ENCODE results near the gene L2HGDH.
"Not testable (repeated sequence)": the region's sequence is repeated elsewhere in the genome, so short reads cannot be mapped to it uniquely, and the experiment has no call there.

L2HGDH gene

DNA sequence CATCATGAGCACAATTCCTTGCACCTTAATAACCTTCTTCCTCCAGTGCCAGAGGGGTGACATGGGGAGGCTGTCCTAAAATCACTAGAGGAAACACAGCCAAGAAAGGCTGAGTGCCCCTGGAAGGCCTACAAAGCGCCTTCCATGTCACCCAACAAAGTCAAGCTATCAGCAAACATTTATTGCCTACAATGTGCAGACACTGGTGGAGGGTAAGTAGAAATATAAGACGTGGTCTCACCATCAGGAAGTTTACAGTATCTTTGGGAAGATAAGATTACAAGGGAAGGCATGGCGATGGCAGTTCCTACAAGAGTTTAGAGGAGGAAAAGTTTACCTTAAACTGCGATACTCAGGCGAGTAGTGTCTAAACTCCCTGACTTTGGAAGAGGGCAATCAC lies 28.0 kb upstream of the L2HGDH start:
- in situ Hi-C loops (cut with MboI; ENCODE audit: low sequenced_read_pairs) = no loop called here

DNA sequence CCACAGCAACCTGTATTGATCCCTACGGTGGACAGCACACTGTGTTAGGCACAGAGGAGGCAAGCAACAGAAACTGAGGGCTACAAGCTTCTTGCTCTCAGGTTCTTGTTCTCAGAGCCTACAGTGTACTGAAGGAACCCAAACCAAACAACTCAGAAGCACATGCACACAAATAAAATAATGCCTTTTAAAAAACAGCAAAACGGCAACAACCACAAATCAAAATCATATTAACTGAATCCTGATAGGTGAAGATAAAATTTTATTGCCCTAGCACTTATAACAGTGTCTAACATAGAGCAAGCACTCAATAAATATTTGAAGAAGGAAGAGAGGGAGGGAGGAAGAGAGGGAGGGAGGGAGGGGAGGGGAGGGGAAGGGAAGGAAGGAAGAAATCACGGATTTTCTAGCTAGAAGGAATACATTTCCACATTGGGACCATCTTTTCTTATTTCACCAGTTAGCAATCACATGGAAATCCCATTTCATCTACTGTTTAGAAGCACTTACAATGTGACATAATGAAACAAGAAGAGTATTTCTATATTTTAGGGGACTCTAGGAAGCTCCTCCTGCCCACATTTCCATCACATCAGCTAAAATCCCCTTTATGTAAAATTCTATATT lies 27.3 kb upstream of the L2HGDH start:
- in situ Hi-C loops (cut with MboI; ENCODE audit: low sequenced_read_pairs) = no loop called here

DNA sequence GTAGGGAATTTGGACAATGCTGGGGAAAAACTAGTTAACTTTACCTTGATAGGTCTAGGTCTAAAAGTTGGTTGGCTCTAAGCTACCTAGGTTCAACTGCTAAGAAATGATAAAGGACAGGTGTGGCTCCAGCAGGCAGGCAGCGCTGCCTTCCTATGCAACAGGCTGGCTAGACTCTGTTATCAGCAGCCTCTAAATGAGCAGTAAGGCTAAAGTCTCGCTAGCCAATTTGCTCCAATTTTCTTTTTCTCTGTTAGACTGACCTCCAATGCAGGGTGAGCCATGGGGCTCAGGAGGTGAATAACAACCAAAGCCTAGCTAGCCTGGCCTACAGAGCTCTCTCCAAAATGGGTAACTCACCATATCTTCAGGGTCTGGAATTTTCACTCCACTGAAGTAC lies 26.6 kb upstream of the L2HGDH start:
- in situ Hi-C loops (cut with MboI; ENCODE audit: low sequenced_read_pairs) = no loop called here

DNA sequence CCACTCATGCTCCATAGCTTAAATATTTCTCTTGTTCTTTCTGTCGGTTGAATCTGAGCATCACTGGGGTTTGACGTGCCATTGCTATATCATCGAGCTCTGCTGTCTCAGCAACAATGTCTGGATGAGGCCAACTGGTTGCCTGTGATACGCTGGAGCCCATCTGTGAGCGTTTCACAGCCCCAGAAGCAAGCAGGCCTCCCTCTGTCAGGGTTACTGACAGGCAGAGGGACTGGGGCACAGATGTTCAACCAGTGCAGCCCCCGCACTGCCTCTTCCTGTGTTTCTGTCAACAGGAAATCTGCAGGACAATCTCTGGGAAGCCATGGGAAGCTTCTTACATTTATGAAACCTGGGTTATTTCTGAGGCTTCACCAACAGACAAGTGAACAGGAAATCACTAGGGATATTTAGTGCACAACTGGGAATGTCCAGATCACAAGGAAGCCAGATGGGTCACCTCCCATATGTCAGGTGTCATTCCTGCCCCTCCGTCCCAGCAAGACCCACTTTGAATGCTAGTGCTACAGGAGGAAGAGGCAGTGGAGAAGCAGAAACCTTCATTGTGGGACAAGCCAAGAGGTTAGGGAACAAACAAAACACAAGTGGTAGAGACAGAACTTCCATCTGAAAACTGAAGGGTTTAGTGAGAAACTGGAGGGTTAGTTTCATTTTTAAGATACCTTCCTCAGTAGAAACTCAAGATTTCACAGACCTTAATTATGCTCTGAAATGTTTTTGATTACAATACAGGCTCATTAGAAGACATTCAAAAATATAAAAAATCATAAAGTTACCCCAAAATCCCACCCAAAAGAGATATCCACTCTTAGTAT lies 24.2 kb upstream of the L2HGDH start:
- in situ Hi-C loops (cut with MboI; ENCODE audit: low sequenced_read_pairs) = no loop called here

DNA sequence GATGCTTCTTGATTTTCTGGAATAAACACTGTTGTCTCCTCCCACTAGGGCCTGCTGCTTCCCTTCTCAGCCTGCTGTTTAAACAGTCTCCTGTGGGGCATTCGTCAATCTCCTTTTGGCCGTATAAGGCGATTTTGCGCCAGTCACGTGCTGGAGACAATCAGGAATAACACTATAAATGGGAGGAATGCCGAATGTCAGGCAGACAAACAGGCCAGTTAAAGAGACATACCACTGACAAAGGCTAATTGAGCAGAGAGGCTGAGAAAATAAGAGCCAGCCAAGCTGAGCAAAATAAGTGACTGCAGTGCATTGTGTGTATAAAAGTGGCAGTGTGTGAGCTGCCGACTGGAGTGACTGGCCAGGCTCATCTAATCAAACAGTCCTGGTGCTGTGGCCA lies 23.4 kb upstream of the L2HGDH start:
- in situ Hi-C loops (cut with MboI; ENCODE audit: low sequenced_read_pairs) = no loop called here

DNA sequence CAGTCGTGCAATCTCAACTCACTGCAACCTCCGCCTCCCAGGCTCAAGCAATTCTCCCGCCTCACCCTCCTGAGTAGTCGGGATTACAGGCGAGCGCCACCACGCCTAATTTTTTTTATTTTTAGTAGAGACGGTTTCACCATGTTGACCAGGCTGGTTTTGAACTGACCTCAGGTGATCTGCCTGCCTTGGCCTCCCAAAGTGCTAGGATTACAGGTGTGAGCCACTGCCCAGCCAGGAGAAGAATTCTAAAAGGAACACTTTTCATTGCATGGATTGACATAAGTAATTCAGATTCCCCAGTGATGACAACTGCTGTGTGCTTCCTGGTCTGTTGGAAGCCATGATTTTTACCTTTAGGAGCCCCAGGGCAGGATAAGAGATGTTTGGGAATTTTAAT lies 22.2 kb upstream of the L2HGDH start:
- in situ Hi-C loops (cut with MboI; ENCODE audit: low sequenced_read_pairs) = no loop called here

DNA sequence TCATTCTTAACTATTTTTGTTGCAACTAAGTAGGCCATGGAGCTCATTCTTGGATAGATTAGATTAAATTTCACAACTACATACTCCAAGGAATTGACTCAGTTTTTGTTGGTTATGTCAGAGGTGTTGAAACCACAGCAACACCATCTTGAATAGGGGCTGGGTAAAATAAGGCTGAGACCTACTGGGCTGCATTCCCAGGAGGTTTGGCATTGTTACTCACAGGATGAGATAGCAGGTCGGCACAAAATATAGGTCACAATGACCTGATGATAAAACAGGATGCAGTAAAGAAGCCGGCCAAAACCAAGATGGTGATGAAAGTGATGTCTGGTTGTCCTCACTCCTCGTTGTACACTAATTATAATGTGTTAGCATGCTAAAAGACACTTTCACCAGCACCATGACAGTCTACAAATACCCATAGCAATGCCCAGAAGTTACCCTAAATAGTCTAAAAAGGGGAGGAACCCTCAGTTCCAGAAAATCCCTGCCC lies 21.0 kb upstream of the L2HGDH start:
- in situ Hi-C loops (cut with MboI; ENCODE audit: low sequenced_read_pairs) = no loop called here

DNA sequence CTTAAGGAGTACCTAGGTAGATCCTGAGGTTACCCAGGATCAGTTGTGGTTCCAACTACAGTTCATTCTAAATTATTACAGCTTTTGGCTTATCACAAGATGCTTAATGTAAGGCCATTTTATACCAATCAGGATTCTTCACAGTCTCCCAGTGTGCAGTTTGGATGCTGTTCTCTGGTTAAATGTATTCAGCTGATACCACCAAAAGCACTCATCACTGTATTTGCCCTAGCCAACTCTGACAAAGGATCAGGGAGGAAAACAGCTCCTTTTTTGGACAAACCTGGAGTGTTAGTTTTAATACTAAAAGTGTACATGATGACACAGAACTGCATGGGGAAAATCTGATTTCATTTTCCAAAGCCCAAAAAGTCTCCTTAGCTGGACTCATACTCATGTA lies 19.6 kb upstream of the L2HGDH start:
- in situ Hi-C loops (cut with MboI; ENCODE audit: low sequenced_read_pairs) = no loop called here

DNA sequence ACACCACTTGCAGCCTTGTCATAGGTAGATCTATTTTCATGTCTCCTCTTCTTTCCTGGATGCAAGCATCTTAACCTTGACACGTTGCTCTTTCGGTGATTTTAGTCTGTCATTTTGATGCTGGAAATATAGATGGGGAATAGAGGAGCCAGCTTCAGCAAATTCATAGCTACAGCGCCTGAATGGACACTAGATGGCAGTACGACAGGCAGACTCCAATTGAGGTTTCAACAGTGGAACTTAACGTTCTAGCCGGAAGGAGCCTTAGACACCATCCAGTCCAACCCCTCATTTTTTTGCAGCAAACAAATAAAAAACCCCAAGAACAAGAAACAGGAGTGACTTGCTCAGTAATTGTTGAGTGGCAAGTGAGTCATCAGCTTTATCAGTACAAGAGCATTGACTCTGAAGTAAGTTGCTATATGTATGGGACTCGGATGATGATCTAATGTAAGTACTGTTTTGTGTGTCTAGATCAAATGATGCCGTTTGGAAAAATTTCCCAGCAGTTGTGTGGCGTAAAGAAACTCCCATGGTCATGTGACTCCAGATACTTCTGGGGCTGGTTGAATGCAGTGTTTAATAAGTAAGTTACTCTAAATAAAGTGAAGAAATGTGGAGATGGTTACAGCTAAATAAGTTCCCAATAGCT lies 9.1 kb upstream of the L2HGDH start:
- in situ Hi-C loops (cut with MboI; ENCODE audit: low sequenced_read_pairs) = no loop called here

DNA sequence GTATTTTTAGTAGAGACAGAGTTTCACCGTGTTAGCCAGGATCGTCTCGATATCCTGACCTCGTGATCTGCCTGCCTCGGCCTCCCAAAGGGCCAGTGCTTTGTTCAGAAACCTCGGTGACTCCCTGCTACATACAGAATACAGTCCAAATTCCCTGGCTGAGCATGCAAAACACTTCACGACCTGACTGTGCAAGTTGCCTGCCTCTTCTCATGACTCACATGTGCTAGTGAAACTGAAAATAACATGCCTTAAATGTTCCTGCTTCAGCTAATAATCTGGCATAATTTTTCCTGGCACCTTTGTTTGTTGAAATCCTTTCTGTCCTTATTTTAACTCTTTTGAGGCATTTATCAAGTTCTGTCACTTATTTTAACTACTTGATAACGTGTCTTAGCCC lies 8.3 kb upstream of the L2HGDH start:
- in situ Hi-C loops (cut with MboI; ENCODE audit: low sequenced_read_pairs) = no loop called here

DNA sequence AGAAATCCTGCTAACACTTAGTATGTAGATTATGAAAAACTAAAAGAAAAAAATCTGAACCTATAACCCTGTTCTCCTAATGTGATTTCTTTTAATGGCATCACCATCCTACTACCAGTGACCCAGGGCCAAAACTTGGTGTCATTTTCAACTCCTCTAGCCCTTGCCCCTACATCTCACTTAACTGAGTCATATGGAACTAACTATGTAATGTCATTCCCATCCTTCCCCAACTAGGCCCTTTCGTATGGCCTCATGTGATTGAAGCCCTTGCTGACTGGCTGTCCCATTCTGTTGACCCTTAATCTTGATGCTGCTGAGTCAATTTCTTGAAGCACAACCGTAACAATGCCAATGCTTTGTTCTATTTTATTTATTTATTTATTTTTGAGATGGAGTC lies 7.7 kb upstream of the L2HGDH start:
- in situ Hi-C loops (cut with MboI; ENCODE audit: low sequenced_read_pairs) = no loop called here

DNA sequence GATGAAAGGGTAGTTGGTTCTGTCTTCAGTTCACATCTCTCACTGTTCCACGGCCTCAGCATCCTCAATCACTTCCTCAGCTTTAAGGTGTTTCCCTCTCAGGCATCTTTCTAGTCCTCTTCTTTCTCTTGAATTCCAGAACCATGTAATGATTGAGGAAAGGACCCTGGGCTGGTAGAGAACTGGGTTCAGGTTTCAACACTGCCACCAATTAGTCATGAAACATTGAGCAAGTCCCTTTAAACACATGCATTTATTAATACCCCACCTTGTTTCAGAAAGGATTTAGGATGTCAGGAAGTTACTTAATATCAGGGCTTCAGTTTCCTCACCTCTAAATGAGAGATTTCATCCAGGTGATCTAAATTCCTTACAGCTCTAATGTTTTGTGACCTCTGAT lies 7.3 kb upstream of the L2HGDH start:
- in situ Hi-C loops (cut with MboI; ENCODE audit: low sequenced_read_pairs) = no loop called here

DNA sequence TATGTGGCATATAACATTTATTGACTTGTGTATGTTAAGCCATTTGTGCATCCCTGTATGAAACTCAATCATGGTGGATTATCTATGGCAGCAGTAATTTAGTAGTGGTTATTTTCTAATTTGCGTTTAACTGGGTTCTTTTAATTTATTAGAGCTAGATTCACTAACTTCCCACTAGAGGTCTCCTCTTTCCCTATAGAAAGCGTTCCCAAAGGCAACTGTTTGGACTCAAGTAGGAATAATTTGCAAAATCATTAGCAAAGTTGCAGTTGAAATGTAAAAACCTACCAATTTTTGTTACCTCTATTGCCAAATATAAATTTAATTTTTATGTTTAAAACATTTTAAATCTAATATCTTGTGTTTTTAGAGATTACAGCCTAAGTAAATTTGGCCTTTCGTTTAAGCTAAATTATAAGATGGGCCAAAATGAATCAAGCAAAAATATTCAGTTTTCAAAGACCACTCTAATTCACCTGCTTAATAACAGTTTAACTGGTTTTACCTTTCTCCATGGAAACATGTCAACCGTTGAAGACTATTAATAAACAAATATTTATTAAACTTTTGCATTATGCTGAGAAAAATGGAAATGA lies 6.1 kb upstream of the L2HGDH start:
- in situ Hi-C loops (cut with MboI; ENCODE audit: low sequenced_read_pairs) = no loop called here

DNA sequence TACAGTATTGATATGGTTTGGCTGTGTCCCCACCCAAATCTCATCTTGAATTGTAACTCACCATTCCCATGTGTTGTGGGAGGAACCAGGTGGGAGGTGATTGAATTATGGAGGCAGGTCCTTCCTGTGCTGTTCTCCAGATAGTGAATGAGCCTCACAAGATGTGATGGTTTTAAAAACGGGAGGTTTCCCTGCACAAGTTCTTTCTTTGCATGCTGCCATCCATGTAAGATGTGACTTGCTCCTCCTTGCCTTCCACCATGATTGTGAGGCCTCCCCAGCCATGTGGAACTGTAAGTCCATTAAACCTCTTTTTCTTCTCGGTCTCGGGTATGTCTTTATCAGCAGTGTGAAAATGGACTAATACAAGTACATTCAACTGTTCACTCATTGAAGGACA lies 2.1 kb upstream of the L2HGDH start:
- in situ Hi-C loops (cut with MboI; ENCODE audit: low sequenced_read_pairs) = not testable (repeated sequence)

DNA sequence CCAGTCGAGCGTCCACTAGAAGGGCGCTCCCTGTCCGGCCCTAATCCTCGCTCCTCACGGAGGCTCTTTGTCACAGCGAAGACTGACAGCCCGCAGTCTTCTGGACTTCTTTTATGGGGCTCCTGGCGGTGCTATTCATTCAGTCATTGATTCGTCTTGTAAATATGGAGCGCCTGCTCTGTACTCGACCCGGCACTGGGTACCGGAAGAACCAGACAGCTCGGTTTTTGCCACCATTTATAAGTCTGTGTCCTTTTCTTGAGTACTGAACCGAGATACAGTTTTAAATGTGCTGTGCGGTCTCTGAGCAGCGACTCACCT lies 665 bp upstream of the L2HGDH start:
- in situ Hi-C loops (cut with MboI; ENCODE audit: low sequenced_read_pairs) = no loop called here

DNA sequence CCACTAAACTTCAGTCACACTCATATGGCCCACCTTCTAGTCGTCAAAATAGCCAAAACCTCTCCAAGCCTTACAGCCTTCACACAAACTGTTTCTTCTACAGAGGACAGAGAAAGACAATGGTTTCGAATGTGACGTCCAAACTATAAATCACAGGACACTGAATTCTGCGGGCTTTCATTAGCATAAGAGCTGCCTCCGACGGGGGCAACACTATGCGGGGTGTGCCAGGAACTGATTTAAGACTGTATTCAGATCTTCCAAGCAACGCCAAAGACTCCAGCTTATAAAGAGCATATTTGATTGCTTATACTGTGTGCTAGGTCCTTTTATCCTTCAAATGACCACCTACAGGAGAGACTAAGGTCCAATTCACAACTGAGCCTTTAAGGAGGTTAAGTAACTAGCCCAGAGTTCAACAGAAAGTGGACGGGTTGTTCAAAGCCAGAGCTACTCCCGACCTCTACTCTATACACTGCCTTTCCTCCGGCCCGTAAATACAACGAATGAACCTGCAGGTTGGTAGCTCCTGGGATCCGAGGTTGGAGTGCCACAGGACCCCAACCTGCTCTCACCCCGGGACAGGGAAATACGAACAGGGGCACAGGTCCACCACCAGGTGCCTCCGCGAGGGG lies 575 bp downstream of the L2HGDH start:
- in situ Hi-C loops (cut with MboI; ENCODE audit: low sequenced_read_pairs) = no loop called here

DNA sequence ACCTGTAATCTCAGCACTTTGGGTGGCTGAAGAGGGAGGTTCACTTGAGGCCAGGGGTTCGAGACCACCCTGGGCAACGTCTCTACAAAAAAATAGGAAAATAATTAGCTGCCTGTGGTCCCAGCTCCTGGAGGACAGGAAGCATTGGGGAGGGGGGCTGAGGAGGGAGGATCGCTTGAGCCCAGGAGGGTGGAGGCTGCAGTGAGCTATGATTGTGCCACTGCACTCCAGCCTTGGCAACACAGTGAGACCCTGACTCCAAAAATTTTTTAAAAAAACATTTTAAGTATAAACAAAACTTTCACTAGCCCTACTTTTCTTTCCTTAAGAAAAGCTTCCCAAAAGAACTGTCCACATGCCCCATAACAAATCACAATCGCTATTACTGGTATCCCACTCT lies 1.6 kb downstream of the L2HGDH start:
- in situ Hi-C loops (cut with MboI; ENCODE audit: low sequenced_read_pairs) = no loop called here

DNA sequence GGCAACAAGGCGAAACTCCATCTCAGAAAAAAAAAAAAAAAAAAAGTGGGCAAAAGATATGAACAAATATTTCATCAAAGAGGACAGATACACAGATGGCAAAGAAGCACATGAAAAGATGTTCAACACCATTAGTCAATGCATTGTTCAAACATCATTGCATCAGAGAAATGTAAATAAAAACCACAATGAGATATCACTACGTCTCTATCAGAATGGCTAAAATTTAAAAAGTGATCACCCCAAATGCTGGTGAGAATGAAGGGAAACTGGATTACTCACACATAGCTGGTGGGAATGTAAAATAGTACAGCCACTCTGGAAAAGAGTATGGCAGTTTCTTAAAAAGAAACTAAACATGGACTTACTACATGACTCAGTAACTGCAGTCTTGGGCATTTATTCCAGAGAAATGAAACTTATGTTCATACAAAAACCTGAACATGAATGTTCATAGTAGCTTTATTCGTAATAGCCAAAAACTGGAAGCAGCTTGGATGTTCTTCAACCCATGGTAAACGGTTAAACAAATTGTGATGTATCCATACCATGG lies 3.6 kb downstream of the L2HGDH start:
- in situ Hi-C loops (cut with MboI; ENCODE audit: low sequenced_read_pairs) = no loop called here

DNA sequence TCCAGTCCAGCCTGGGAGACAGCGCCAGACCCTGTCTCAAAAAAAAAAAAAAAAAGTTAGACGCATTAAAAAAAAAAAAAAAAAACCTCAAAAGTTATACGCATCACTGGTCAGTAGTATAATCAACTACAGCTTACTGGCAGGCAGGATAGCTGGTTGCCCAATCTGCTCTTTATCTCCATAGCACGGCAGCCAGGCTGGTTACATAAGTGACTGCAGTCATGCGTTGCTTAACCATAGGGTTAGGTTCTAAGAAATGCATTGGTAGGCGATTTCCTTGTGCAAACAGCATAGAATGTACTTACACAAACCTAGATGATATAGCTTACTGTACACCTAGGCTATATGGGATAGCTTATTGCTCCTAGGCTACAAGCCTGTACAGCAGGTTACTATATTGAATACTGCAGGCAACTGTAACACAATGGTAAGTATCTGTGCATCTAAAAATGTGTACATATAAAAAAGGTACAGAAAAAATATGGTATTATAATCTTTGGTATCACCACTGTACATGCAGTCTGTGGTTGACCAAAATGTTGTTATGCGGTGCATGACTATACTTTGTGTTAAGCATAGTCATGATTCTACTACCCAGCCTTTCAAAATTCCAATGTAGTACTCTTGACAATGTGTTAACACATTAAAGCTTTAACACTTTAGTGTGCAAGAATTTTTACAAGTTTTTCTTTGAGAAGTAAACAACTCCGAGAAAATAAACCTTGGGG lies 8.1 kb downstream of the L2HGDH start:
- in situ Hi-C loops (cut with MboI; ENCODE audit: low sequenced_read_pairs) = no loop called here

DNA sequence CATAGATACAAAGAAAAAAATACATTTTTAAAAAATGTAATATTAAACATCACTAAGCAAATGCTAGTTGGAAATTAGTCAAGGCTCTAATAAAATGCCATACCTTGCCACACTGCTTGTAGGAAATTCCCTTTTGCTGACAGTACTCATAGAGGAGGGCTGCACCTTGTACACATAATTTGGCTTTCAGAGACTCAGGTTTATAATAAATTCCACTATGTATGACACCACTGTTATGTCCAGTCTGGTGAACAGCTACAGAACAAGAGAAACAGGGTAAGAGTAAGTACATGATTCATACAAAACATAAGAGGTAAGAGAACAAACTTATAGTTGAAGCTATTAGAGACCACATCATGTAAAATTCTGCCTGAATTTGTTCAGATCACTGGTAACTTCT lies 10.1 kb downstream of the L2HGDH start:
- in situ Hi-C loops (cut with MboI; ENCODE audit: low sequenced_read_pairs) = no loop called here

Data from hTERT RPE-1 (cell line).